Measurements from ENCODE around the gene SMG7. TPM values are rescaled to one million over a fixed set of nuclear protein-coding genes. Genes with fewer than 3 reads are reported as not detected.

Gene SMG7
- total RNA-seq, 1 donor from 2014 or later = 40.2 TPM

DNA sequence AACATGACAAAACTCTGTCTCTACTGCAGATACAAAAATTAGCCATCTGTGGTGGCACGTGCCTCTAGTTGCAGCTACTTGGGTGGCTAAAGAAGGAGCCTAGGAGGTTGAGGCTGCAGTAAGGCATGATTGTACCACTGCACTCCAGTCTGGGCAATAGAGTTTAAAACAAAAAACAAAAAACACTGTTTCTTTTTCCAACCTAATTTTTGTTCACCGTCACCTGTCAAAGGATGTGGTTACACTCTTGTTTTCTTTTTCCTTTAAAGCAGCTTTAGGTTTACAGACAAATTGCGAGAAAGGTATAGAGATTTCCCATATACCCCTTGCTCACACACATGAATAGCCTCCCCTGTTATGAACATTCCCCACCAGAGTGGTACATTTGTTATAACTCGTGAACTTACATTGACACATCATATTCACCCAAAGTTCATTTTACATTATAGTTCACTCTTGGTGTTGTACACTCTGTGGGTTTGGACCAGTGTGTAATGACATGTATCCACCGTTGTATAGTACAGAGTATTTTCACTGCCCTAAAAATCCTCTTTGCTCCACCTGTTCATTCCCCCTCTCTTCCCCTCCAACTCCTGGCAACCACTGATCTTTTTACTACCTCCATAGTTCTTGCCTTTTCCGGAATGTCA lies 26.2 kb downstream of the SMG7 start:
- intact Hi-C loops (cut with DNase I) = no loop called here
- no peak for DNase-seq (ENCODE audit: low spot score)

- intact Hi-C loops (cut with DNase I) = no loop called here
- no peak for DNase-seq (ENCODE audit: low spot score)
Observed at GRCh38 chr1:183505454-183506089, 33.3 kb downstream of the SMG7 start.

- DNase-seq (ENCODE audit: low spot score) = no peak
- intact Hi-C loops (cut with DNase I) = no loop called here
Observed at GRCh38 chr1:183506561-183506960, 34.3 kb downstream of the SMG7 start.

DNA sequence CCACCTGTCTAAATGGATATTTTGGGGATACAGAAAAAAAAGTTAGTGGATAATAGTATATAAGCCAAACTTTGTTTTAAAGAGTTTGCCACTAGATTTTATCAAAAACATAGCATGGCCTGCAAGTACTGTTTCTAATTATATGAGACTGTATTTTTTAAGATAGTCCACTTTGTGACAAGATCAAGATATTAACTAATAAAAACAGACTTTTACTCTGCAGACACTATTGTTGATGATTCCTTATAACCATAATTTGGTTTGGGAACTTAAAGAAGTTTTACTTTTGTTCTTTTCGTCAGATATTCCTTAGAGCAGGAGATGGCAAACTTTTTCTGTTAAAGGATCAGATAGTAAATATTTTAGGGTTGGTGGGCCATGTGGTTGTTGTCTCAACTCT lies 36.4 kb downstream of the SMG7 start:
- intact Hi-C loops (cut with DNase I) = no loop called here
- no peak for DNase-seq (ENCODE audit: low spot score)

GRCh38 chr1:183512450-183512849 lies 40.2 kb downstream of the SMG7 start:
- intact Hi-C loops (cut with DNase I) = no loop called here
- DNase-seq (ENCODE audit: low spot score) = no peak

DNA sequence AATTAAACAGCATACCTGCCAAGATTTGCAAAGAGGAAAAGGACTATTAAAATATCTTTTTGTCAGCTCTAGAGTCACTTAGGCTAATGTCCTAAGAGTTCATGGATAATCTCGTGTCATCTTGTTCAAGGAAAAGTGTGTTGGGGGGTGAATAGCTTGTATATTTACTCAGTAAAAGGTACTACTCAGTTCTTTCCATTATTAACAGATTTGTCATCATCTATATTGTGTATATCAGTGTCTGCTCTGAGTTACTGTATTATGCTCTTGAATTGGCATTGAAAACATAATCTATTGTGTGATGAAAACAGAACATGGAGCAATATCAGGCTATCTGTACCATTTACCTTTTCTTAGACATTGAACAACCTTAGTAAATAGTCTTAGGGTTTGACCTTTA lies 41.9 kb downstream of the SMG7 start:
- intact Hi-C loops (cut with DNase I) = no loop called here
- DNase-seq (ENCODE audit: low spot score) = no peak

DNA sequence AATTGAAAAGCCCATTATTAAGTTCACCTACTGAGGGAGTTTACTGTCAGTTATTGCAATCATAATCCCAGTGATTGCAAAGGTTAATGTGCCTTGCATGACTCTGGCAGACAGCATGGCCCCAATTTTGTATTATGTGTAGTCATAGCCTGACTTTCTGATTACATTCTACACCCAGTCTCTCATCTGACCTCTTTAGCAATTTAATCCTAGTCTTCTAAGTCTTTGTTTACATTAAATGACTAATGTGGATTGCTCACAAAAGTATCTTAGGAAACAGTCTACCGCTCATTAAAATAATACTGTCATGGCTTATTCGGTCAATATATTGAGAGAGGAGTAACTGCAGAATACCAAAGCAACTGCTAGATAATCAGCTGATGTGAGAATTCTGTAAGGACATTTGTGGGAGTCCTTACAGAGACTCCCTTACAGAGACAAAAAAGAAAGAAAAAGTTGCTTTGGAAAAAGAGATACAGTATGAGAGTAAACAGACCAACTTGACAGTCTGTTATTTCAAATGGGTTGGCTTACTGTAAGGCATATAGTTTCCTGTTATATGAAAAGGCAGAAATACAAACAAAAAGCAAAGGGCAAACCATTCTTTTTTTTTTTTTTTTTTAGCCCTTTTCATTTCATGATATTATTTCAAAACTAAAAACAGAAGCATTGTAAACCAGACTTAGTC lies 42.8 kb downstream of the SMG7 start:
- intact Hi-C loops (cut with DNase I) = no loop called here

GRCh38 chr1:183516725-183517124 lies 44.4 kb downstream of the SMG7 start:
- intact Hi-C loops (cut with DNase I) = no loop called here
- DNase-seq (ENCODE audit: low spot score) = no peak

More for the DNA sequence above, 42.8 kb downstream of the SMG7 start:
- no peak for DNase-seq (ENCODE audit: low spot score)

GRCh38 chr1:183517401-183517800 lies 45.1 kb downstream of the SMG7 start:
- intact Hi-C loops (cut with DNase I) = no loop called here
- DNase-seq (ENCODE audit: low spot score) = no peak

GRCh38 chr1:183520379-183520778 lies 48.1 kb downstream of the SMG7 start:
- intact Hi-C loops (cut with DNase I) = loop anchor here (5.0 kb wide), 1 partner anchor 48 kb away; the partner anchor contains the start of gene SMG7
- no peak for DNase-seq (ENCODE audit: low spot score)

DNA sequence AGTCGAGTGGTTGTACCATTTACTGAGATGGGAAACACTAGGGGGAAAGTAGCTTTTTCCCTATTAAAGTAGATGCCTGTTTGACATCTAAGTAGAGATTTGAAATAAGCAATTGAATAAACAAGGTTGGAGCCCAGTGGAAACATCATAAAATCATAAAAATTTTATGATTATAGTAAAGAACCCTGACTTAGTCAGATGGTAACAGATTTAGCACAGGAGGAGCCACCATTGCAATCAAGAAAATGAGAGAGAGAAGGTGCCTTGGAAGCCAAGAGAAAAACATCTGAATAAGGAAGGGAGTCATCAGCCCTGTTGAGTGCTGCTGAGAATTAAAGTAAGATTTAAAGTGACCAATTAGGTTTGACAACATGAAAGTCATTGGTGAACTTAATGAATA lies 49.8 kb downstream of the SMG7 start:
- DNase-seq (ENCODE audit: low spot score) = no peak
- intact Hi-C loops (cut with DNase I) = loop anchor here (5.0 kb wide), 1 partner anchor 50 kb away; the partner anchor contains the start of gene SMG7

- DNase-seq (ENCODE audit: low spot score) = no peak
- intact Hi-C loops (cut with DNase I) = no loop called here
Observed at GRCh38 chr1:183528577-183528976, 56.3 kb downstream of the SMG7 start.

DNA sequence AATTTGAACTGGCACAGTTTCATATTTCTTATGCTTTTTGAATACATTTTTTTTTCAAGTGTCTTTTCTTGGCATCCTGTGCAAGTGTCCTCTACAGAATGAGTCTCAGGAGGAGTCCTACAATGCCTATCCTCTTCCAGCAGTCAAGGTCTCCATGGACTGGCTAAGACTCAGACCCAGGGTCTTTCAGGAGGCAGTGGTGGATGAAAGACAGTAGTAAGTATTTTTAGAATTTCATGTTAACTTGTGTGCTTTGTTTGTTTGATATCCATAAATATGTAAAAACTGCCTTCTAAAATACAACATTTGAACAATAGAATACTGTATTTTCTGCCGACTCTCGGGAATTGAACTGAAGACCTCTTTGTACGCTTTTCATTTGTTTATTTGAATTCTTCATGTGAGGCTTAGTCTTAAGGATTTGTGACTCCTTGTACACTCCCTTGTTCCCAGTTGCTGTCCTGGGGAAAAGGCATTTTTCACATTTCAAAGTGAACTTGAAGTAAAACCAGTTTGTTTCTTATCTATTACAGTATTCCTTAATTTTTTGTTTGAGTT lies 61.4 kb downstream of the SMG7 start:
- no peak for DNase-seq (ENCODE audit: low spot score)
- intact Hi-C loops (cut with DNase I) = no loop called here

GRCh38 chr1:183537405-183537804 lies 65.1 kb downstream of the SMG7 start:
- DNase-seq (ENCODE audit: low spot score) = no peak
- intact Hi-C loops (cut with DNase I) = no loop called here

GRCh38 chr1:183543619-183544204 lies 71.4 kb downstream of the SMG7 start:
- no peak for DNase-seq (ENCODE audit: low spot score)
- intact Hi-C loops (cut with DNase I) = loop anchor here (1.0 to 5.0 kb wide), 2 partner anchors 64 to 73 kb away; no protein-coding TSS in a partner anchor

GRCh38 chr1:183544598-183545297 lies 72.4 kb downstream of the SMG7 start:
- no peak for DNase-seq (ENCODE audit: low spot score)

DNA sequence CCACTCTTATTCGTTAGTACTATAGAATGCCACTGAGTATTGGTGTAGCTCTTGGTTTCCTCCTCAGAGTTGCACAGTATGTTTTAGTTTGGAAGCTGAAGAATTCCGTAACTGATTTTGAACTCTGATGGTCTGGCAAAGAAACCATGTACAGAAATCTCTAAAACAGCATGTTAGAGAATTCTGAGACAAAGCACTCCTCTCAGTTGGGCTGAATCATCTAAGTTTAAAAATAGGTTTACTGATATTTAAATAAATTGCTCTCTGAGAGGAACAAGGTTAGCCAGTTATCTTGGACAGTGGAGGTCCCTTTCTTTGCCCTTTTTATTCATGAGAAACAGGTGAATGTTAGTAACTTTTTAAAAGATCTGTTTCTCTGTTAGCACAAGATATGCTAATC lies 74.1 kb downstream of the SMG7 start:
- DNase-seq (ENCODE audit: low spot score) = no peak

More at GRCh38 chr1:183544598-183545297, 72.4 kb downstream of the SMG7 start:
- intact Hi-C loops (cut with DNase I) = loop anchor here (5.0 kb wide), 1 partner anchor 63 kb away; no protein-coding TSS in a partner anchor

DNA sequence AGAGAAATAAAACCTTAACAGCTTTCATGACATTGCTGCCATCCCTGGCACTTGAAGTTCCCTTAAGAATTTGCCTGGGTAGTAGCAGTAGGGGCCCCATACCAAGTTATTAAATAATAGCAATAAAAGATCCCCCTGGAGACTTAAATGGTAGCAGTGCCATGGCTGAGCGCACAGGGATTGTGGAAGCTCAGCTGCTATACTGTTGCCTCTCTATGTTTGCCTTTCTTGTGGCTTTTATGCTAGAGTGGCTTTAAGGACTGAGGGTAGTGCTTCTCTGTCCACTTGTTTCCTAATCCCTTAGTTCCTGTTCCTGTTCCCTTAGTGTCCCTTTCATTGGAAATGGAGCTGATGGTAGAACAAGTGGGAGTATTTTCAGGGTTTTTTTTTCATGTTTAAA lies 75.8 kb downstream of the SMG7 start:
- no peak for DNase-seq (ENCODE audit: low spot score)
- intact Hi-C loops (cut with DNase I) = no loop called here

More for the DNA sequence above, 74.1 kb downstream of the SMG7 start:
- intact Hi-C loops (cut with DNase I) = no loop called here

DNA sequence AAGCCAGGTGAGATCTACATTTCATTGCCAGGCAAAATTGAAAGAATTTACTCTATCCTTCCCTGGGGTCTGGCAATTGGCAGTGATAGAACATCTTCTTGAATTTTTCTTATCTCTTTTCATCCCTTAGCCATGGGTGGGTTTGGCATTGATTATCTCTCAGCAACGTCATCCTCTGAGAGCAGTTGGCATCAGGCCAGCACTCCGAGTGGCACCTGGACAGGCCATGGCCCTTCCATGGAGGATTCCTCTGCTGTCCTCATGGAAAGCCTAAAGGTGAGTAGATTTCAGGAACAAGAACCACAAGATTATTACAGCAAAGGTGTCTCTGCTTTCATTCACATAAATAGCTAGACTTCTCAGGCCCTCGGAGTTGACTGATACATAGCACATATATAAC lies 78.6 kb downstream of the SMG7 start:
- DNase-seq (ENCODE audit: low spot score) = no peak
- intact Hi-C loops (cut with DNase I) = no loop called here
